Measurements from ENCODE around the gene LMF1. TPM values are rescaled to one million over a fixed set of nuclear protein-coding genes. Genes with fewer than 3 reads are reported as not detected.

LMF1 gene
- total and polyA plus RNA-seq, 2 of the 4 experiments (the other 2 are of a cell fraction), result 7.7 to 13.1 TPM

GRCh38 chr16:886084-886543 lies 84.7 kb downstream of the LMF1 start:
- Histone ChIP-seq H3K14ac (replicated peaks; ENCODE audit: low read depth, low read length) (no peak overlapping the region), H4K20me1 (ENCODE audit: insufficient read depth, low read length) (no peaks in the 10 kb centered on the region), H2BK5ac (ENCODE audit: low read depth, low read length, poor library complexity, severe bottlenecking) (no peak overlapping the region), H3K27ac (ENCODE audit: insufficient read depth, low read length) (no peak overlapping the region), H3K4me3 (ENCODE audit: insufficient read depth, low read depth, low read length) (no peak overlapping the region), H3K9ac (ENCODE audit: low read depth, low read length) (no peak overlapping the region), H2BK120ac (ENCODE audit: low read depth, low read length) (no peak overlapping the region), H3K9me1 (ENCODE audit: insufficient read depth, low read length) (no peaks in the 10 kb centered on the region), H3K9me3 (ENCODE audit: control insufficient read depth, insufficient read depth, low read length) (peaks cover 14% of the 10 kb centered on the region), H2AK5ac (ENCODE audit: low read depth, low read length) (no peak overlapping the region), H2BK15ac (ENCODE audit: low read depth, low read length) (no peak overlapping the region), H3K27me3 (ENCODE audit: control insufficient read depth, insufficient read depth, low read length) (no peaks in the 10 kb centered on the region; the same call in 1 of the 2 replicates), H2AK9ac (replicated peaks; ENCODE audit: low read depth, low read length, poor library complexity) (no peak overlapping the region), H3K79me1 (ENCODE audit: low read depth in 1 of 2, low read length in 2 of 2) (no peaks in the 10 kb centered on the region), H3K4me1 (ENCODE audit: control insufficient read depth, insufficient read depth, low read length) (peaks cover 3% of the 10 kb centered on the region; the same call in 1 of the 2 replicates), H2BK20ac (ENCODE audit: low read depth, low read length) (no peak overlapping the region), H3K56ac (ENCODE audit: extremely low read depth, insufficient read depth, low read length) (no peak overlapping the region), H4K5ac (ENCODE audit: low read depth, low read length) (no peak overlapping the region), H4K8ac (ENCODE audit: low read depth in 2 of 2, low read length in 2 of 2) (no peak overlapping the region), H4K91ac (ENCODE audit: insufficient read depth, low read depth, low read length) (no peak overlapping the region), H2AFZ (replicated peaks; ENCODE audit: low read length, poor library complexity) (peak overlapping the region; percentile 18), H3K18ac (ENCODE audit: low read depth, low read length) (no peak overlapping the region; the same call in 1 of the 2 replicates), H3K23ac (ENCODE audit: low read depth, low read length) (no peak overlapping the region), H3K36me3 (ENCODE audit: control insufficient read depth, insufficient read depth, low read length) (peaks cover 3% of the 10 kb centered on the region), H3K4me2 (ENCODE audit: low read depth, low read length) (no peak overlapping the region; the same call in 1 of the 2 replicates), H3K4ac (ENCODE audit: low read depth, low read length) (no peak overlapping the region)
- intact Hi-C loops (cut with micrococcal nuclease), result no loop called here
- CTCF ChIA-PET, result no interaction called here
- POLR2A ChIA-PET (ENCODE audit: unreplicated experiment), result no interaction called here
- in situ Hi-C loops (cut with MboI; ENCODE audit: low sequenced_read_pairs), result no loop called here
- DNase-seq, result peak; percentile 5
- 41% methylated on average over 8 of the region's 20 CpGs; no CpG with 5 or more reads in 1 of the 2 experiments for WGBS, 2 experiments (ENCODE audit: extremely low coverage in 2 of 2, insufficient read length in 1 of 2)
- TF ChIP-seq CEBPB (IDR thresholded peaks at IDR 0.05; ENCODE audit: low read depth, low read length) (no peak), CHD1 (IDR thresholded peaks at IDR 0.05; ENCODE audit: low read depth, low read length) (no peak), RAD21 (IDR thresholded peaks at IDR 0.05; ENCODE audit: low read length) (no peak), RCOR1 (IDR thresholded peaks at IDR 0.05; ENCODE audit: insufficient replicate concordance, low read length) (no peak), ELK1 (IDR thresholded peaks at IDR 0.05; ENCODE audit: borderline replicate concordance, low read depth, low read length) (no peak), CTCF (conservative IDR thresholded peaks at IDR 0.05; ENCODE audit: low read depth, low read length) (no peak), NFE2L2 (IDR thresholded peaks at IDR 0.05; ENCODE audit: low read depth, low read length) (no peak), BHLHE40 (IDR thresholded peaks at IDR 0.05; ENCODE audit: low read depth, low read length) (no peak), POLR2A (IDR thresholded peaks at IDR 0.05; ENCODE audit: low read depth, low read length) (no peak), MXI1 (IDR thresholded peaks at IDR 0.05; ENCODE audit: borderline replicate concordance, low read depth, low read length) (no peak), RFX5 (IDR thresholded peaks at IDR 0.05; ENCODE audit: low read depth, low read length) (no peak), MAZ (IDR thresholded peaks at IDR 0.05; ENCODE audit: borderline replicate concordance, low read depth, low read length) (no peak)
- ATAC-seq (ENCODE audit: low read depth), result peak; percentile 44
- dilution Hi-C loops (cut with HindIII; ENCODE audit: low sequenced_read_pairs, unreplicated experiment), result no loop called here
- no TSS peak for BruUV-seq (replicated peaks)
